HepG2 (cell line): ENCODE results near the gene ANAPC2. TPM values are rescaled to one million over a fixed set of nuclear protein-coding genes. Genes with fewer than 3 reads are reported as not detected.

Experiments
- BRCA1 ChIP-seq: sonication (generic); formaldehyde crosslinking; IDR thresholded peaks from 2 replicates; pipeline ENCODE4 v1.4.0; 2020; ENCODE audit warnings: missing genetic modification reagents
- CBX2 ChIP-seq, 2 experiments: fragments of 200-600 bp in 1 of 2; sonication (generic); formaldehyde crosslinking in 1 of 2; IDR thresholded peaks; 2 replicates each; pipeline versions ENCODE4 v1.7.0 to v1.8.1; 2018 to 2022; ENCODE audit warnings: low read depth in 2 of 2, low read length in 1 of 2, mild to moderate bottlenecking in 1 of 2, missing genetic modification reagents in 1 of 2
- CEBPZ ChIP-seq: IDR thresholded peaks from 2 replicates; pipeline ENCODE4 v1.6.1; 2012; ENCODE audit warnings: low read length, improper control_type of control experiment
- EZH2 ChIP-seq: conservative IDR thresholded peaks from 2 replicates; pipeline ENCODE4 v1.6.1; 2012; ENCODE audit warnings: mild to moderate bottlenecking, low read depth, low read length, moderate library complexity
- NONO ChIP-seq, 2 experiments: fragments of 450-650 bp in 1 of 2; sonication (generic) in 1 of 2; formaldehyde crosslinking in 1 of 2; IDR thresholded peaks in 1 of 2; conservative IDR thresholded peaks in 1 of 2; 2 replicates each; pipeline versions ENCODE4 v1.6.1 to v1.8.0; 2017 to 2022; ENCODE audit warnings: mild to moderate bottlenecking in 1 of 2, missing genetic modification reagents in 1 of 2, moderate library complexity in 1 of 2
- PHF8 ChIP-seq: sonication (generic); formaldehyde crosslinking; IDR thresholded peaks from 2 replicates; pipeline ENCODE4 v1.5.0; 2020; ENCODE audit warnings: missing genetic modification reagents
- PITX1 ChIP-seq: sonication (generic); formaldehyde crosslinking; IDR thresholded peaks from 2 replicates; pipeline ENCODE4 v1.5.1; 2020; ENCODE audit warnings: mild to moderate bottlenecking, missing genetic modification reagents
- PPARG ChIP-seq: conservative IDR thresholded peaks from 2 replicates; pipeline ENCODE4 v1.6.1; 2016; ENCODE audit warnings: missing biosample characterization, missing genetic modification reagents
- REPIN1 ChIP-seq: sonication (generic); formaldehyde crosslinking; IDR thresholded peaks from 2 replicates; pipeline ENCODE4 v1.8.0; 2022; ENCODE audit warnings: missing genetic modification reagents, low read depth, mild to moderate bottlenecking, borderline replicate concordance
- TGIF2 ChIP-seq: IDR thresholded peaks from 2 replicates; pipeline ENCODE4 v1.6.1; 2016; ENCODE audit warnings: control low read depth, missing compliant biosample characterization
- ZBTB14 ChIP-seq: sonication (generic); formaldehyde crosslinking; IDR thresholded peaks from 2 replicates; pipeline ENCODE4 v1.4.0; 2020; ENCODE audit warnings: missing genetic modification reagents
- ZFP82 ChIP-seq: sonication (generic); formaldehyde crosslinking; IDR thresholded peaks from 2 replicates; pipeline ENCODE4 v1.5.1; 2020; ENCODE audit warnings: mild to moderate bottlenecking, missing genetic modification reagents, borderline replicate concordance
- ZNF230 ChIP-seq: sonication (generic); formaldehyde crosslinking; IDR thresholded peaks from 2 replicates; pipeline ENCODE4 v1.4.0; 2020; ENCODE audit warnings: mild to moderate bottlenecking, missing genetic modification reagents
- ZNF263 ChIP-seq: sonication (generic); formaldehyde crosslinking; IDR thresholded peaks from 2 replicates; pipeline ENCODE4 v1.4.0; 2020; ENCODE audit warnings: missing genetic modification reagents
- ZNF331 ChIP-seq: sonication (generic); formaldehyde crosslinking; IDR thresholded peaks from 2 replicates; pipeline ENCODE4 v1.4.0; 2020; ENCODE audit warnings: missing genetic modification reagents
- ZNF333 ChIP-seq: sonication (generic); formaldehyde crosslinking; IDR thresholded peaks from 2 replicates; pipeline ENCODE4 v1.4.0; 2020; ENCODE audit warnings: mild to moderate bottlenecking, missing genetic modification reagents, borderline replicate concordance
- ZNF354B ChIP-seq: sonication (generic); formaldehyde crosslinking; IDR thresholded peaks from 2 replicates; pipeline ENCODE4 v1.8.0; 2022; ENCODE audit warnings: mild to moderate bottlenecking, missing genetic modification reagents
- ZZZ3 ChIP-seq: sonication (generic); formaldehyde crosslinking; IDR thresholded peaks from 2 replicates; pipeline ENCODE4 v1.4.0; 2020; ENCODE audit warnings: missing genetic modification reagents, mild to moderate bottlenecking, borderline replicate concordance
- polyA plus RNA-seq, 8 experiments: library from polyadenylated mRNA; depleted of rRNA in 3 of 8; stranded (reverse) in 7 of 8; unstranded in 1 of 8; fragments of >200 nt; fragmentation: Illumina TruSeq in 4 of 8; extraction: Trizol in 4 of 8; gene quantifications; 2 replicates each; pipeline versions ENCODE4 v1.2.1 to v1.2.3, GENCODE V29; 2011 to 2016; ENCODE audit warnings: low read depth in 4 of 8, missing spikeins in 1 of 8, mixed read lengths in 1 of 8; ENCODE audit not compliant: insufficient read depth in 1 of 8
- total RNA-seq, 5 experiments: library from RNA; depleted of rRNA; stranded (reverse); fragments of >200 nt; fragmentation: Illumina TruSeq; extraction: Trizol; gene quantifications; 2 replicates each; pipeline ENCODE4 v1.2.3, GENCODE V29; 2016; ENCODE audit warnings: low read depth in 1 of 5
- TF ChIP-seq, protein P1 (sequence below): sonication (generic); formaldehyde crosslinking; conservative IDR thresholded peaks from 2 replicates; pipeline ENCODE4 v1.4.0; 2020; ENCODE audit warnings: missing genetic modification reagents
- TF ChIP-seq, protein P2 (sequence below): IDR thresholded peaks from 2 replicates; pipeline ENCODE4 v1.6.1; 2016; ENCODE audit warnings: missing genetic modification reagents, missing compliant biosample characterization
- TF ChIP-seq, protein P3 (sequence below): sonication (generic); formaldehyde crosslinking; conservative IDR thresholded peaks from 2 replicates; pipeline ENCODE4 v1.8.0; 2022; ENCODE audit warnings: low read depth, missing genetic modification reagents

Gene ANAPC2
- total and polyA plus RNA-seq, 2 of the 13 experiments (the other 11 are each of a cell fraction or from before 2014, with no cell fraction given) = 12.3 to 15.4 TPM

DNA sequence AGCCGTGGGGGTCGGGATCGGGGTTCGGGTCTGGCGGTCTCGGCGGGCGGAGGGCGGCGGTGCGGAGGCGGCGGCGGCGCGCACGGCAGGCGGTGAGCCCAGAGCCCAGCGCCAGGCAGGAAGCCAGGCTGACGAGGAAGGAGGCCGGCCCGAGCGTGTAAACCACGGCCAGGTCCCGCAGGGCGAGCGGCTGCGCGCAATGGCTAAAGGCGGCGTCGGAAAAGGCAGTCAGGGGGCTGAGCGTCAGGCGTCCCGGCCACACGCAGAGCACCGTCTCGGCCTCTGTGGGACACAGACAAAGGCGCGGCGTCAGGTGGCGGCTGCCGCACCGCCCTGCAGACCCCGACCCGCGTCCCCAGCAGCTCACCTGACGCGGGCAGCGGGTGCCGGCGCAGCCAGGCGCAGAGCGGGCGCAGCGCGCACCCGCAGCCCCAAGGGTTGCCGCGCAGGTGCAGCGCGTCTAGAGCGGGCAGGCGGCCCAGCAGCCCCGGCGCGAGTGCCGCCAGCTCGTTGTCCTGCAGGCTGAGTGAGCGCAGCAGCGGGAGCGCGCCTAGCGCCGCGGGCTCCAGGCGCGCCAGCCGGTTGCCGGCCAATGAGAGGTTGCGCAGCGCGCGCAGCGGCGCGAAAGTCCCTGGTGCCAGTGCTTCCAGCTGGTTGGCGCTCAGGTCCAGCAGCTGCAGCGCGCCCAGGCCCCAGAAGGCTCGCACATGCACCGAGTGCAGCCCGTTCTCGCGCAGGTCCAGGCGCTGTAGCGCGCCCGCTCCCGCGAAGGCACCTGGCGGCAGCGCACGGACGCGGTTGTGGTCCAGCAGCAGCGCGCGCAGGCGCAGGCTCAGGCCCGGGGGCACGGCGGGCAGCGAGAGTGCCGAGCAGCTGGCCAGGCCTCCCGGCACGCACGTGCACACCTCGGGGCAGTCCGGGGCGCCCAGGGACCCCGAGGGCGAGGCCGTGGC is 19.2 kb downstream of the ANAPC2 start (continued):
- TF ChIP-seq ZNF354B (CRISPR knock-in tag) = no peak
- no peak for TF ChIP-seq ZNF331 (CRISPR knock-in tag)
- no peak for TF ChIP-seq TGIF2 (CRISPR knock-in tag)
- TF ChIP-seq ZZZ3 (CRISPR knock-in tag) = no peak
- TF ChIP-seq NONO (IDR thresholded peaks at IDR 0.05) = no peak
- TF ChIP-seq NONO (CRISPR knock-in tag; conservative IDR thresholded peaks at IDR 0.05) = no peak
- no peak for TF ChIP-seq ZFP82 (CRISPR knock-in tag)
- TF ChIP-seq CEBPZ = no peak
- peak; percentile 90 for TF ChIP-seq ZBTB14
- TF ChIP-seq, protein P1, sequence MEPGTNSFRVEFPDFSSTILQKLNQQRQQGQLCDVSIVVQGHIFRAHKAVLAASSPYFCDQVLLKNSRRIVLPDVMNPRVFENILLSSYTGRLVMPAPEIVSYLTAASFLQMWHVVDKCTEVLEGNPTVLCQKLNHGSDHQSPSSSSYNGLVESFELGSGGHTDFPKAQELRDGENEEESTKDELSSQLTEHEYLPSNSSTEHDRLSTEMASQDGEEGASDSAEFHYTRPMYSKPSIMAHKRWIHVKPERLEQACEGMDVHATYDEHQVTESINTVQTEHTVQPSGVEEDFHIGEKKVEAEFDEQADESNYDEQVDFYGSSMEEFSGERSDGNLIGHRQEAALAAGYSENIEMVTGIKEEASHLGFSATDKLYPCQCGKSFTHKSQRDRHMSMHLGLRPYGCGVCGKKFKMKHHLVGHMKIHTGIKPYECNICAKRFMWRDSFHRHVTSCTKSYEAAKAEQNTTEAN (CRISPR knock-in tag) = 0 out of 2 replicates have a peak, but pooled peaks have one; percentile 20
- no peak for TF ChIP-seq REPIN1 (CRISPR knock-in tag)
- no peak for TF ChIP-seq ZNF333 (CRISPR knock-in tag)
- TF ChIP-seq PHF8 (CRISPR knock-in tag) = peak; percentile 45
- no peak for TF ChIP-seq PITX1 (CRISPR knock-in tag)
- no peak for TF ChIP-seq PPARG (CRISPR knock-in tag)
- TF ChIP-seq BRCA1 (CRISPR knock-in tag) = no peak
- TF ChIP-seq ZNF230 (CRISPR knock-in tag) = no peak
- no peak for TF ChIP-seq CBX2 (IDR thresholded peaks at IDR 0.05; ENCODE audit: low read depth, low read length)
- TF ChIP-seq CBX2 (CRISPR knock-in tag; IDR thresholded peaks at IDR 0.05; ENCODE audit: low read depth) = no peak
- TF ChIP-seq, protein P2, sequence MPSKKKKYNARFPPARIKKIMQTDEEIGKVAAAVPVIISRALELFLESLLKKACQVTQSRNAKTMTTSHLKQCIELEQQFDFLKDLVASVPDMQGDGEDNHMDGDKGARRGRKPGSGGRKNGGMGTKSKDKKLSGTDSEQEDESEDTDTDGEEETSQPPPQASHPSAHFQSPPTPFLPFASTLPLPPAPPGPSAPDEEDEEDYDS (CRISPR knock-in tag) = no peak
- TF ChIP-seq, protein P3, sequence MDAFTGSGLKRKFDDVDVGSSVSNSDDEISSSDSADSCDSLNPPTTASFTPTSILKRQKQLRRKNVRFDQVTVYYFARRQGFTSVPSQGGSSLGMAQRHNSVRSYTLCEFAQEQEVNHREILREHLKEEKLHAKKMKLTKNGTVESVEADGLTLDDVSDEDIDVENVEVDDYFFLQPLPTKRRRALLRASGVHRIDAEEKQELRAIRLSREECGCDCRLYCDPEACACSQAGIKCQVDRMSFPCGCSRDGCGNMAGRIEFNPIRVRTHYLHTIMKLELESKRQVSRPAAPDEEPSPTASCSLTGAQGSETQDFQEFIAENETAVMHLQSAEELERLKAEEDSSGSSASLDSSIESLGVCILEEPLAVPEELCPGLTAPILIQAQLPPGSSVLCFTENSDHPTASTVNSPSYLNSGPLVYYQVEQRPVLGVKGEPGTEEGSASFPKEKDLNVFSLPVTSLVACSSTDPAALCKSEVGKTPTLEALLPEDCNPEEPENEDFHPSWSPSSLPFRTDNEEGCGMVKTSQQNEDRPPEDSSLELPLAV (CRISPR knock-in tag) = no peak
- 0 out of 2 replicates have a peak, but pooled peaks have one; percentile 77 for TF ChIP-seq EZH2
- TF ChIP-seq ZNF263 (CRISPR knock-in tag) = no peak
